H1 (cell line): Measurements from ENCODE around the gene POP5. TPM values are rescaled to one million over a fixed set of nuclear protein-coding genes. Genes with fewer than 3 reads are reported as not detected.

Experiments
- BACH1 ChIP-seq: IDR thresholded peaks from 2 replicates; pipeline ENCODE4 v1.6.1; 2012; ENCODE audit warnings: low read length, improper control_type of control experiment
- BRCA1 ChIP-seq: IDR thresholded peaks from 2 replicates; pipeline ENCODE4 v1.6.1; 2012; ENCODE audit warnings: low read depth, low read length, improper control_type of control experiment
- CBX5 ChIP-seq: fragments of 300-800, 300-1000 bp; sonication (generic); IDR thresholded peaks from 2 replicates; pipeline ENCODE4 v1.7.1; 2016; ENCODE audit warnings: antibody characterized with exemption, low read length, low read depth
- JUN ChIP-seq: IDR thresholded peaks from 2 replicates; pipeline ENCODE4 v1.6.1; 2011; ENCODE audit warnings: low read depth, mild to moderate bottlenecking, improper control_type of control experiment, low read length
- NRF1 ChIP-seq: IDR thresholded peaks from 2 replicates; pipeline ENCODE4 v1.6.1; 2011; ENCODE audit warnings: mild to moderate bottlenecking, low read depth, low read length, improper control_type of control experiment
- PHF8 ChIP-seq: fragments of 200-600 bp; sonication (generic); conservative IDR thresholded peaks from 2 replicates; pipeline ENCODE4 v1.7.1; 2012; ENCODE audit warnings: low read depth, mild to moderate bottlenecking, inconsistent platforms, low read length, moderate library complexity
- SP1 ChIP-seq: IDR thresholded peaks from 2 replicates; pipeline ENCODE4 v1.6.1; 2011; ENCODE audit warnings: low read depth, low read length
- TBP ChIP-seq: IDR thresholded peaks from 2 replicates; pipeline ENCODE4 v1.6.1; 2011; ENCODE audit warnings: low read depth, low read length, improper control_type of control experiment
- polyA plus RNA-seq, 7 experiments: library from polyadenylated mRNA; depleted of rRNA in 3 of 7; stranded (reverse) in 5 of 7; unstranded in 2 of 7; fragments of >200 nt in 5 of 7; fragments of 200-250 nt in 2 of 7; gene quantifications; 1 replicate in 5 of 7; 2 replicates in 1 of 7; 4 replicates in 1 of 7; pipeline versions ENCODE4 v1.2.1 to v1.2.3, GENCODE V29; 2011 to 2013; ENCODE audit warnings: missing spikeins in 2 of 7, mixed read lengths in 2 of 7
- total RNA-seq: library from RNA; stranded (reverse); fragmentation: NEBNext Ultra II Directional; extraction: Animal tissue kit (Norgen Biotek cat#: 25700); gene quantifications from 2 replicates; pipeline ENCODE4 v1.2.1, GENCODE V29; 2021
- TF ChIP-seq, protein P1 (sequence below), 3 experiments: IDR thresholded peaks; 1 replicate in 2 of 3; 2 replicates in 1 of 3; pipeline versions ENCODE4 v1.5.1 to v1.6.1; 2011; ENCODE audit warnings: low read length in 3 of 3, mild to moderate bottlenecking in 3 of 3, inconsistent platforms in 2 of 3, low read depth in 1 of 3, moderate library complexity in 1 of 3; ENCODE audit not compliant: insufficient read depth in 1 of 3; ENCODE audit errors: control extremely low read depth in 1 of 3

The POP5 gene
- total and polyA plus RNA-seq, 2 of the 8 experiments (the other 6 are each of a cell fraction or from before 2014, with no cell fraction given), result 59.7 to 124 TPM

GRCh38 chr12:120536064-120536791 lies 45.0 kb downstream of the POP5 start (continued):
- TF ChIP-seq, protein P1, sequence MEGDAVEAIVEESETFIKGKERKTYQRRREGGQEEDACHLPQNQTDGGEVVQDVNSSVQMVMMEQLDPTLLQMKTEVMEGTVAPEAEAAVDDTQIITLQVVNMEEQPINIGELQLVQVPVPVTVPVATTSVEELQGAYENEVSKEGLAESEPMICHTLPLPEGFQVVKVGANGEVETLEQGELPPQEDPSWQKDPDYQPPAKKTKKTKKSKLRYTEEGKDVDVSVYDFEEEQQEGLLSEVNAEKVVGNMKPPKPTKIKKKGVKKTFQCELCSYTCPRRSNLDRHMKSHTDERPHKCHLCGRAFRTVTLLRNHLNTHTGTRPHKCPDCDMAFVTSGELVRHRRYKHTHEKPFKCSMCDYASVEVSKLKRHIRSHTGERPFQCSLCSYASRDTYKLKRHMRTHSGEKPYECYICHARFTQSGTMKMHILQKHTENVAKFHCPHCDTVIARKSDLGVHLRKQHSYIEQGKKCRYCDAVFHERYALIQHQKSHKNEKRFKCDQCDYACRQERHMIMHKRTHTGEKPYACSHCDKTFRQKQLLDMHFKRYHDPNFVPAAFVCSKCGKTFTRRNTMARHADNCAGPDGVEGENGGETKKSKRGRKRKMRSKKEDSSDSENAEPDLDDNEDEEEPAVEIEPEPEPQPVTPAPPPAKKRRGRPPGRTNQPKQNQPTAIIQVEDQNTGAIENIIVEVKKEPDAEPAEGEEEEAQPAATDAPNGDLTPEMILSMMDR (IDR thresholded peaks at IDR 0.05; ENCODE audit: control extremely low read depth in 1 of 3, insufficient read depth in 1 of 3, low read depth in 1 of 3, low read length in 3 of 3), result no peak
- TF ChIP-seq NRF1 (no peak), TBP (no peak), JUN (no peak), BRCA1 (no peak), BACH1 (no peak), SP1 (no peak), CBX5 (no peak), PHF8 (no peak)
